Esophagus (tissue), 2 donors: ENCODE data around the gene EPB41L1. TPM values are rescaled to one million over a fixed set of nuclear protein-coding genes. Genes with fewer than 3 reads are reported as not detected.

ENCODE experiments used
- H3K27ac ChIP-seq, 2 donors: one replicate each; pipeline ENCODE4 v1.5.1; 2013; ENCODE audit warnings: low read depth in 2 of 2, mild to moderate bottlenecking in 2 of 2, inconsistent platforms in 1 of 2, low read length in 1 of 2, moderate library complexity in 1 of 2
- H3K27me3 ChIP-seq, 2 donors: one replicate each; pipeline ENCODE4 v1.6.1; 2013; ENCODE audit warnings: low read length in 2 of 2, control low read depth in 1 of 2, mild to moderate bottlenecking in 1 of 2; ENCODE audit not compliant: insufficient read depth in 2 of 2, control insufficient read depth in 1 of 2
- H3K36me3 ChIP-seq, 2 donors: one replicate each; pipeline ENCODE4 v1.6.1; 2013; ENCODE audit warnings: low read length in 1 of 2; ENCODE audit not compliant: control insufficient read depth in 2 of 2, insufficient read depth in 2 of 2
- H3K4me1 ChIP-seq, 2 donors: one replicate each; pipeline ENCODE4 v1.6.1; 2013; ENCODE audit warnings: low read length in 1 of 2; ENCODE audit not compliant: control insufficient read depth in 2 of 2, insufficient read depth in 2 of 2
- H3K4me3 ChIP-seq, 2 donors: one replicate each; pipeline ENCODE4 v1.5.1; 2013; ENCODE audit warnings: low read length in 2 of 2, mild to moderate bottlenecking in 2 of 2, low read depth in 1 of 2, moderate library complexity in 1 of 2
- H3K9me3 ChIP-seq, 2 donors: one replicate each; pipeline ENCODE4 v1.6.1; 2013; ENCODE audit warnings: mild to moderate bottlenecking in 2 of 2, low read depth in 1 of 2, low read length in 1 of 2, moderate library complexity in 1 of 2; ENCODE audit not compliant: control insufficient read depth in 2 of 2, insufficient read depth in 1 of 2
- WGBS, 2 donors: extraction: QIAGEN DNeasy Blood & Tissue Kit; methylation state at CpG; one replicate each; pipeline ENCODE4 v1.1.7; 2013; 5-methylcytosine and 5-hydroxymethylcytosine counted together
- polyA plus RNA-seq, 2 donors: library from polyadenylated mRNA; stranded (reverse); fragments of 200-250 nt; gene quantifications; one replicate each; pipeline ENCODE4 v1.2.3, GENCODE V29; 2013
- donor health status: healthy with polysubstance abuse.
- donor health status: Bipolar disorder and iron deficiency.

Gene EPB41L1
- polyA plus RNA-seq, 2 donors, result 30.2 to 35.0 TPM

DNA sequence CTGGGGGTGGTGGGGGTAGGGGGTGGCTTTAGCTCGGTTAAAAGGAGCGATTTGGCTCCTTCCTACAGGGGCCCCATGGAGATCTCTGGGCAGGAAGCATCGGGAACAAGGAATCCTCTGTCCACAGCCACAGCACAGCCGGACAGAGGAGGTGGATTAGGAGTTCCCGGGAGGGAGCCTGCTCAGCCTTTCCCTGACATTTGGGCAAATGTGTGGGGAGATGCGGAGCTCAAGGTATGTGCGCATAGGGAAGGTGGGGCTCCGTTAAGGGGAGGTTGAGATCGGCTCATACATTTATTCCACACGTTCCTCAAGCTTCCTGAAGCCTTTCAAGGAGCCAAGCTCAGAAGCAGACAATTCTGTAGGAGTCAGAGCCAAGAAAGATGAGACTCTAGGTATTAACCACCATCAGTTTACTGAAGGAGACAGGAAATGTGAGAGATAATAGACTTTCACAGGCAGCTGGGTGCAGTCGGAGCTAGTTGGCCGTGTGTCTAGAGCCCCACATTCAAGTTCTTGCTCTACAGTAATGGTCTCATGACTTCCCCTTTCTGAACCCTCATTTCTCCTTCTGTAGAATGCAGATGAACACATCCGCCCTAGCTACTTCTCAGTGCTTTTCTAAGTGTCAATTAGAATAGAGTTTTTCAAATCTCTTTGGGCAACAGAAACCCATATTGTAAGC lies 40.8 kb upstream of the EPB41L1 start:
- Histone ChIP-seq H3K4me3 (no peak overlapping the region), H3K9me3 (no peaks in the 10 kb centered on the region), H3K4me1 (peaks cover 0 to 12% of the 10 kb centered on the region in 2 donors), H3K36me3 (peaks cover 0 to 2% of the 10 kb centered on the region in 2 donors), H3K27me3 (no peaks in the 10 kb centered on the region), H3K27ac (peak overlapping the region; percentile 33 to 41)
- WGBS, 2 donors, result 65 to 66% methylated on average over 13 of the region's 13 CpGs

DNA sequence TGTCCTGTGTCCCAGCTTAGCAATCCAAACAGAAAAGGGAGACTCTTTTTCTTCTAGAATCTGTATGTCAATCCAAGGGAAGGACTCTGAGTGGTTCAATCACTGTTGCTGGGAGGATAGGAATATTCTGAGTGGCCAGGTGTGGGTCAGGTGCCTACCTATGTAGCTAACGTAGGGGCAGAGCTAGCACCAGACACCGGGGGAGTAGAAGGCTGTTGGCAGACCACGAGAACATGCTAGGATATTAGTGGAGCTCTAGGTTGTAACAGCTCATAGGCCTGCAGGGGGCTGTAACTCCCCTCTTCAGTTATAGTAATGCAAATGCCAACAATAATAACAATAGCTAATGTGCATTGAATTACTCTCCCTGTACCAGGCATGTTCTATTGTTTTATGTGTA lies 39.8 kb upstream of the EPB41L1 start:
- H3K27ac ChIP-seq, result no peak overlapping the region
- H3K36me3 ChIP-seq, result peaks cover 2 to 3% of the 10 kb centered on the region in 2 donors
- H3K4me3 ChIP-seq, result no peak overlapping the region
- peaks cover 3 to 12% of the 10 kb centered on the region in 2 donors for H3K4me1 ChIP-seq
- 89 to 92% methylated on average over 3 of the region's 3 CpGs for WGBS, 2 donors
- no peaks in the 10 kb centered on the region for H3K9me3 ChIP-seq
- H3K27me3 ChIP-seq, result no peaks in the 10 kb centered on the region

DNA sequence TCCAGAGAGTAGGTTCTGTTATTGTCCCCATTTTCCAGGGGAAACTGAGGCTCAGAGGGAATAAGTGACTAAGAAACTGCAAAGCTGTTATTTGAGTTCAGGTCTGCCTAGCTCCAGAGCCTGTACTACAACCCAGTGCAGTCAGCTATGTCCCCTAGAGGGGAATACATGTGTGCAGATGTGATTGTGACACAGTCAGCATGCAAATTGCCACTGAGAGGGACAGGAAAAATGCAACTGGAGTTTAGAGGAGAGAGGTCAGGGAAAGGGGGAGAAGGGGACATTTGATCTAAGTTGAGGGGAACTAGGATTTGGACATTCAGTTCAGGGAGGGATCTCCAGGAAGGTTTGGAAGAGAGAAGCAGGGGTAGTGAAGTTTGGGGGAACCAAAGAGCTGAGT lies 38.6 kb upstream of the EPB41L1 start:
- Histone ChIP-seq H3K27ac (no peak overlapping the region), H3K27me3 (no peaks in the 10 kb centered on the region), H3K4me1 (peaks cover 3 to 14% of the 10 kb centered on the region in 2 donors), H3K36me3 (peaks cover 2 to 3% of the 10 kb centered on the region in 2 donors), H3K9me3 (no peaks in the 10 kb centered on the region), H3K4me3 (no peak overlapping the region)

DNA sequence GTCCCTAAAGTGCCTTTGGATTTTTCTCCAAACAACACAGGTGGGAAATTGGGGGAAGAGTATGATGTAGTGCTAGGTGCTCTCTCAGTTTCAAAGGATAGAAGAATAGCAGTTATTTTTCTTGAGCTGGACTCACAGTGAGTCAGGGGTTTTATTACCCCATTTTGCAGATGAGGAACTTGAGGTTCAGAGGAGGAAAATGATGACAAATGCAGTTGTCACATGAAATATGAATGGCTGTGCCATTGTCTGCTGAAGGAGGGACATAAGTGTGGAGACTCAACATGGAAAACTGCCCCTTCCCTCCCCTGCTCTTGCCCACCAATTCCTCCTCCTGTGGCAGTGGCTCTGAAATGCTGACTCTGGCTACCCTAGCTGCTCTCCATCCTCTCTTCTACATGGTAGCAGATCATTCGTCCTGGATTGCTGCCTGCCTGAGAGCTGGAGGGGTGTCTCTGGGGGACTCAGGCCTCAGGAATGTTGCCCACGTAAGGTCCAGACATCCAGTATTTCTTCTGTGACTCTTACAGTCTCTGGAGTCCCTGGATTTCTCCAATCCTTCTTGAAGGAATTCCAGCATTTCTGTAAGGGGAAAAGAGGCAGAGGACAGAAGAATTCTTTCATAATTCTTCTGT lies 37.6 kb upstream of the EPB41L1 start:
- Histone ChIP-seq H3K4me3 (no peak overlapping the region), H3K36me3 (peaks cover 2 to 3% of the 10 kb centered on the region in 2 donors), H3K4me1 (peaks cover 5 to 21% of the 10 kb centered on the region in 2 donors), H3K27me3 (no peaks in the 10 kb centered on the region), H3K27ac (no peak overlapping the region), H3K9me3 (no peaks in the 10 kb centered on the region)
- 68 to 72% methylated on average over 2 of the region's 2 CpGs for WGBS, 2 donors

DNA sequence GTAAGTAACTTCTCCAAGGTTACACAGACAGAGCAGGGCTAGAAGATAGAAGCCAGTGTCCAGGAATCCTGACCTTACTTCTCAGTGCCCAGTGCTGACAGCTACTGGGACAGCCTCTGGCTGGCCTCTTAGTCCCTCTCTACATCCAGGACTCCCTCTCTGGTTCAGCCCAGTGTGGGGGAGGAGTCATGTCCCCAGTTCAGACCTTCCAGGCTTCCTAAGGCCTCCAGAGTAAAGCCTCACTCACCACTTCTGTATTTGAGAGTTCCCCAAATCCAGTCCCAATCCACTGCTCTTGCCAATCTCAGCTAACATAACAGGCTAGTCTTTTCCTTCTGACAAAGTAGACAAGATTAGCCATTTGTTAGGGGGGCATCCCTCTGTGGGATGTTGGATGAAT lies 36.9 kb upstream of the EPB41L1 start:
- H3K4me3 ChIP-seq, result no peak overlapping the region
- peaks cover 9 to 25% of the 10 kb centered on the region in 2 donors for H3K4me1 ChIP-seq
- peaks cover 2 to 3% of the 10 kb centered on the region in 2 donors for H3K36me3 ChIP-seq
- no peaks in the 10 kb centered on the region for H3K27me3 ChIP-seq
- no peak overlapping the region for H3K27ac ChIP-seq
- no peaks in the 10 kb centered on the region for H3K9me3 ChIP-seq

DNA sequence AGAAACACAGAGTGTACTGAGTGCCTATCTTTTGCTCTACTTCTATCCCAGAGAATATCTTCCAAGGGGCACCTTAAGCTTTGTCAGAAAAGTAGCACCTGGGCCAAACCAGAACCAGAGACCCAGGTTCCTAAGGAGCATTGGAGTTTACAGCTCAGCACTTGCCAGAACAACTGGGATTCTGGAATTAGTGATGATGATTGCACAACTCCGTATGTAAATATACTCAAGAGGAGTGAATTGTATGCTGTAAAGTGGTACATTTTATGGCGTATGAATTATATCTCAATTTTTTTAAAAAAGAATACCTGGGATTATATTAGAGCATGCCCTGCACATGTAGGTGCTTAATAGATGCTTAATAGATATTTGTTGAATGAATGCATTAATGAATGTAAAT lies 36.2 kb upstream of the EPB41L1 start:
- WGBS, 2 donors, result 74 to 79% methylated on average over 2 of the region's 2 CpGs

DNA sequence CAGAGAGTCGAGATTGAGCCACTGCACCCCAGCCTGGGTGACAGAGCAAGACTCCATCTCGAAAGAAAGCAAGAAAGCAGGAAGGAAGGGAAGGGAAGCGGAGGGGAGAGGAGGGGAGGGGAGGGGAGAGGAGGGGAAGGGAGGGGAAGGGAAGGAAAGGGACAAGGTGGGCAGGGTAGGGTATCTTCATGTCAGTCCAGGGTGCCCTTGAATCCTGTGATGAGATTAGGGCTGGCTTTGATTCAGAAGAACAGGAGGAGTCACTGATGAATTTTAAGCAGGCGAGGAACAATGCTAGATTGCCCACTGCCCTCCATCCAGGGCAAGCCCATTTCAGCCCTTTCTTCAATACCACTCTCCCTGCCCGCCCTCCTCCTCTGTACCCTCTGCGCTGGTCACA lies 35.0 kb upstream of the EPB41L1 start:
- Histone ChIP-seq H3K9me3 (no peaks in the 10 kb centered on the region), H3K4me1 (peaks cover 11 to 19% of the 10 kb centered on the region in 2 donors), H3K27ac (peak overlapping the region in 1 of 2 donors; percentile 38), H3K4me3 (no peak overlapping the region), H3K36me3 (peaks cover 2 to 3% of the 10 kb centered on the region in 2 donors), H3K27me3 (no peaks in the 10 kb centered on the region)
- WGBS, 2 donors, result 86 to 92% methylated on average over 6 of the region's 6 CpGs

More for the DNA sequence above, 36.2 kb upstream of the EPB41L1 start:
- Histone ChIP-seq H3K36me3 (peaks cover 2 to 3% of the 10 kb centered on the region in 2 donors), H3K27ac (no peak overlapping the region), H3K27me3 (no peaks in the 10 kb centered on the region), H3K9me3 (no peaks in the 10 kb centered on the region), H3K4me3 (no peak overlapping the region), H3K4me1 (peaks cover 11 to 22% of the 10 kb centered on the region in 2 donors)

DNA sequence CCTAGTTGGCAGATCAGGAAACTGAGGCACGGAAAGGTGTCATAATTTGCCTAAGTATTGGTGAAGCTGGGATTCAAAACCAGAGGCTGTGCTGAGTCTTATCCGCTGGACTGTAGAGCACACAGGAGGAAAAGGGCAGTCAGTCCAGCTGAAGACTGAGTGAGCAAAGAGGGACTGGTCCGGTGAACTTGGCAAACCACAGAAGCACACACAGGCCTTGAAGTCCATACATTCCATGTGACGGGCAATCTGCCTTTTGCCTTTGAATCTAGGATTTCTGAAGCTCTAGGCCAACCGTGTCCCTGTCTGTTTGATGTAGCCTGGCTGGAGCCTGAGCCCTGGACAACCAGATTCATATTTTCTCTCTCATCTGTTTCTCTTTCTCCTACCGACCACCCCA lies 34.3 kb upstream of the EPB41L1 start:
- Histone ChIP-seq H3K27ac (peak overlapping the region in 1 of 2 donors; percentile 62), H3K4me3 (no peak overlapping the region), H3K27me3 (no peaks in the 10 kb centered on the region), H3K36me3 (peaks cover 3% of the 10 kb centered on the region in 2 donors), H3K4me1 (peaks cover 11 to 19% of the 10 kb centered on the region in 2 donors), H3K9me3 (no peaks in the 10 kb centered on the region)
- 74 to 82% methylated on average over 6 of the region's 6 CpGs for WGBS, 2 donors

DNA sequence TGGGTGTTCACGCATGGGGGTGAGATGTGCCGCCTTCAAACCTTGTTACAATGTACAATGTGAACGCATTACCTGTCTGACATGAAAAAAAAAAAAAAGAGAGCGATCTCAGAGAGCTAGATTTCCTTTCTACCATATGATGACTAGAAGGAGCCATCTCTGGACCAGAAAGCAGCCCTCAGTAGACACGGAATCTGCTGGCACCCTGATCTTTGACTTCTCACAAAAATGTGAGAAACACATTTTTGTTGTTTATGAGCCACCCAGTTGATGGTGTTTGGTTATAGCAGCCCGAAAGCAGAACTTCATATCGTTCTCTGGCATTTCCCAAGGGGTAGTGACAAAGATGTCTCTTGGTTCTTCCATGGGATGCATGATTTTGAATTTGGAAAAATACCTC lies 33.5 kb upstream of the EPB41L1 start:
- no peaks in the 10 kb centered on the region for H3K9me3 ChIP-seq
- H3K27me3 ChIP-seq, result no peaks in the 10 kb centered on the region
- peaks cover 3% of the 10 kb centered on the region in 2 donors for H3K36me3 ChIP-seq
- H3K4me1 ChIP-seq, result peaks cover 11 to 19% of the 10 kb centered on the region in 2 donors
- H3K4me3 ChIP-seq, result no peak overlapping the region
- 93 to 94% methylated on average over 7 of the region's 7 CpGs for WGBS, 2 donors
- H3K27ac ChIP-seq, result peak overlapping the region in 1 of 2 donors; percentile 97
